HG03565 (cell line): Measurements from ENCODE around the gene WNT11.

Experiments
- ATAC-seq: cut with Tn5 transposase; IDR thresholded peaks from one replicate; pipeline ENCODE4 v1.9.1; 2021; ENCODE audit warnings: mild to moderate bottlenecking, moderate library complexity; ENCODE audit not compliant: unreplicated experiment

WNT11 gene

GRCh38 chr11:76221365-76221764 is 15.1 kb upstream of the WNT11 start:
- ATAC-seq, result no peak

- no peak for ATAC-seq
Measured at GRCh38 chr11:76219243-76219642, 12.9 kb upstream of the WNT11 start.

- ATAC-seq, result no peak
Measured at GRCh38 chr11:76218449-76219178, 12.3 kb upstream of the WNT11 start.

GRCh38 chr11:76217653-76218160 is 11.4 kb upstream of the WNT11 start:
- no peak for ATAC-seq

GRCh38 chr11:76216536-76217325 is 10.4 kb upstream of the WNT11 start:
- ATAC-seq, result no peak

- ATAC-seq, result no peak
Measured at GRCh38 chr11:76215941-76216340, 9.6 kb upstream of the WNT11 start.

GRCh38 chr11:76214968-76215548 is 8.8 kb upstream of the WNT11 start:
- ATAC-seq, result no peak

- no peak for ATAC-seq
Measured at GRCh38 chr11:76214186-76214585, 7.9 kb upstream of the WNT11 start.

- no peak for ATAC-seq
Measured at GRCh38 chr11:76212086-76213035, 6.1 kb upstream of the WNT11 start.

- ATAC-seq, result no peak
Measured at GRCh38 chr11:76210931-76211851, 4.9 kb upstream of the WNT11 start.

GRCh38 chr11:76209973-76210930 is 4.0 kb upstream of the WNT11 start:
- no peak for ATAC-seq

- no peak for ATAC-seq
Measured at GRCh38 chr11:76209375-76209972, 3.2 kb upstream of the WNT11 start.

- ATAC-seq, result no peak
Measured at GRCh38 chr11:76208438-76209374, 2.4 kb upstream of the WNT11 start.

- peak; percentile 39 for ATAC-seq
Measured at GRCh38 chr11:76207642-76208401, 1.5 kb upstream of the WNT11 start.

- ATAC-seq, result no peak
Measured at GRCh38 chr11:76206077-76206326, 300 bp downstream of the WNT11 start.

- no peak for ATAC-seq
Measured at GRCh38 chr11:76205252-76206076, 838 bp downstream of the WNT11 start.
